GM21528 (cell line): ENCODE measurements around the gene GPD2.

ENCODE experiments used
- ATAC-seq: cut with Tn5 transposase; IDR thresholded peaks from one replicate; pipeline ENCODE4 v1.9.1; 2021; ENCODE audit warnings: mild to moderate bottlenecking, moderate library complexity; ENCODE audit not compliant: unreplicated experiment, low FRiP score

GPD2 gene

DNA sequence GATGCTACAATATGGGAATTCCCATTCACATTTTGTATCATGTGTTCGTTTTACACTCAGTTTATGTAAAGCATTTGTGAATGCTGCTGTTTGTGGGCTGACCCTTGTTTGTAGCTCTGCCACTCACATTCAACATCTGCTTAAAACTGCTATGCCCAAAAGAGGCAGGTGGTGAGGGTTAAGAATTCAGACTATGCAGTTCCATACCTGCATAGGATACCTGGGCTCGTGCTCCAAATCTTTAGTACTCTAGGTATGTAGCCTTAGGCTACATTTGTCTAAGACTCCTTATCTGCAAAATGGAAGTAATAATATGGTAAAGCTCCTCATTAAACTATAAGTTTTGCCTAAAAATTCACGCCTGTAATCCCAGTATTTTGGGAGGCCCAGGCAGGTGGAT, 199.5 kb downstream of the GPD2 start:
- no peak for ATAC-seq
